Gastroesophageal sphincter (tissue), 4 donors: ENCODE data around the gene NOC3L. TPM values are rescaled to one million over a fixed set of nuclear protein-coding genes. Genes with fewer than 3 reads are reported as not detected.
A peak's percentile ranks its signal among the peaks of the same experiment; 100 is the strongest.

Source experiments
- ATAC-seq: fragments of 150-250 bp; one replicate; pipeline ENCODE4 v1.9.1; 2016; ENCODE audit warnings: mild to moderate bottlenecking, moderate library complexity
- H3K27ac ChIP-seq, 4 donors: fragments of 200-600 bp; sonication (generic) in 3 of 4; 1 replicate in 3 of 4; 2 replicates in 1 of 4; pipeline ENCODE4 v1.5.1; 2016 to 2019
- H3K27me3 ChIP-seq: fragments of 200-600 bp; sonication (generic); one replicate; pipeline ENCODE4 v1.5.1; 2019
- H3K36me3 ChIP-seq, 2 donors: fragments of 200-600 bp; sonication (generic); one replicate each; pipeline ENCODE4 v1.5.1; 2019; ENCODE audit warnings: control low read depth in 1 of 2
- H3K4me1 ChIP-seq, 3 donors: fragments of 200-600 bp; sonication (generic); 1 replicate in 2 of 3; 2 replicates in 1 of 3; pipeline ENCODE4 v1.5.1; 2016 to 2019; ENCODE audit warnings: control low read depth in 2 of 3
- H3K4me3 ChIP-seq, 2 donors: fragments of 200-600 bp; sonication (generic); one replicate each; pipeline ENCODE4 v1.5.1; 2019; ENCODE audit warnings: mild to moderate bottlenecking in 1 of 2, moderate library complexity in 1 of 2
- H3K9me3 ChIP-seq, 3 donors: fragments of 200-600 bp; sonication (generic); one replicate each; pipeline ENCODE4 v1.5.1; 2017 to 2019; ENCODE audit warnings: control low read depth in 2 of 3
- CTCF ChIP-seq, 4 experiments: fragments of 200-600 bp in 2 of 4; fragments of 450-650 bp in 2 of 4; sonication (generic) in 1 of 4; IDR thresholded peaks; one replicate each; pipeline ENCODE4 v1.5.1; 2017 to 2019; ENCODE audit warnings: antibody characterized with exemption in 4 of 4, mild to moderate bottlenecking in 2 of 4, moderate library complexity in 2 of 4
- EP300 ChIP-seq: sonication (generic); formaldehyde crosslinking; IDR thresholded peaks from one replicate; pipeline ENCODE4 v1.6.1; 2017; ENCODE audit warnings: antibody characterized with exemption, mild to moderate bottlenecking
- POLR2A ChIP-seq, 2 donors: fragments of 450-650 bp; IDR thresholded peaks; one replicate each; pipeline ENCODE4 v1.6.1; 2017; ENCODE audit warnings: antibody characterized with exemption in 2 of 2, mild to moderate bottlenecking in 2 of 2, moderate library complexity in 1 of 2
- POLR2AphosphoS5 ChIP-seq: sonication (generic); formaldehyde crosslinking; IDR thresholded peaks from one replicate; pipeline ENCODE4 v1.6.1; 2017; ENCODE audit warnings: antibody characterized with exemption
- WGBS, 2 donors: methylation state at CpG; one replicate each; pipeline ENCODE4 v1.1.5; 2018; ENCODE audit warnings: low coverage in 1 of 2; 5-methylcytosine and 5-hydroxymethylcytosine counted together
- total RNA-seq, 4 donors: library from RNA; depleted of rRNA; stranded (reverse); fragments of >200 nt; gene quantifications; one replicate each; pipeline ENCODE4 v1.1.0, GENCODE V29; 2016

NOC3L gene
- total RNA-seq: 10 to 100 TPM; 19.4 to 31.0 (median 24.5) TPM

- WGBS, 2 donors: 0 to 1% methylated on average over 13 to 21 of the region's 55 CpGs
- peak; percentile 98 for ATAC-seq
- Histone ChIP-seq H3K27ac (peak within 1 kb of the TSS; percentile 17 to 86 (median 82)), H3K4me3 (peak within 1 kb of the TSS; percentile 48 to 75), H3K27me3 (no peaks in the 10 kb centered on the region), H3K4me1 (peaks cover 0 to 25% (median 4%) of the 10 kb centered on the region in 3 donors), H3K36me3 (peaks cover 0 to 31% of the 10 kb centered on the region in 2 donors), H3K9me3 (no peaks in the 10 kb centered on the region)
- TF ChIP-seq POLR2A (IDR thresholded peaks at IDR 0.05) (peak in 1 of 2 donors; percentile 20), POLR2AphosphoS5 (peak; percentile 78), CTCF (IDR thresholded peaks at IDR 0.05) (peak; percentile 88 to 95 (median 92)), EP300 (no peak)
Measured at GRCh38 chr10:94362360-94363250, at the start of gene NOC3L. Gene NOC3L (minus strand): TSS chr10:94362939. CDS start chr10:94362838, 101 bp downstream.

GRCh38 chr10:94412449-94412848, 49.7 kb upstream of the NOC3L start:
- peaks cover 0 to 47% (median 4%) of the 10 kb centered on the region in 3 donors for H3K4me1 ChIP-seq
- no peak for ATAC-seq
- H3K4me3 ChIP-seq: no peak overlapping the region
- no peaks in the 10 kb centered on the region for H3K36me3 ChIP-seq
- no peak overlapping the region for H3K27ac ChIP-seq
- H3K9me3 ChIP-seq: no peaks in the 10 kb centered on the region
- TF ChIP-seq EP300 (no peak), POLR2AphosphoS5 (no peak), CTCF (IDR thresholded peaks at IDR 0.05) (no peak)
- 34 to 37% methylated on average over 3 of the region's 3 CpGs for WGBS, 2 donors
- no peaks in the 10 kb centered on the region for H3K27me3 ChIP-seq

- no peak for ATAC-seq
- Histone ChIP-seq H3K4me1 (peaks cover 0 to 40% (median 4%) of the 10 kb centered on the region in 3 donors), H3K36me3 (no peaks in the 10 kb centered on the region), H3K27me3 (no peaks in the 10 kb centered on the region), H3K4me3 (no peak overlapping the region), H3K9me3 (no peaks in the 10 kb centered on the region), H3K27ac (no peak overlapping the region)
- 94 to 100% methylated on average over 2 to 3 of the region's 3 CpGs for whole genome bisulfite sequencing, 2 donors
- TF ChIP-seq EP300 (no peak), CTCF (IDR thresholded peaks at IDR 0.05) (no peak), POLR2AphosphoS5 (no peak), POLR2A (IDR thresholded peaks at IDR 0.05) (no peak)
Measured at GRCh38 chr10:94411304-94411703, 48.6 kb upstream of the NOC3L start.

GRCh38 chr10:94409021-94409657, 46.4 kb upstream of the NOC3L start:
- Histone ChIP-seq H3K9me3 (no peaks in the 10 kb centered on the region), H3K27me3 (no peaks in the 10 kb centered on the region), H3K36me3 (no peaks in the 10 kb centered on the region), H3K27ac (no peak overlapping the region), H3K4me3 (no peak overlapping the region), H3K4me1 (peaks cover 4 to 58% (median 6%) of the 10 kb centered on the region in 3 donors)
- TF ChIP-seq POLR2A (IDR thresholded peaks at IDR 0.05): no peak
- ATAC-seq: no peak
- 58 to 70% methylated on average over 5 of the region's 7 CpGs for WGBS, 2 donors

GRCh38 chr10:94407668-94408067, 44.9 kb upstream of the NOC3L start:
- ATAC-seq: no peak
- H3K4me3 ChIP-seq: no peak overlapping the region
- WGBS, 2 donors: 75 to 80% methylated on average over 2 to 3 of the region's 3 CpGs
- H3K9me3 ChIP-seq: no peaks in the 10 kb centered on the region
- H3K36me3 ChIP-seq: no peaks in the 10 kb centered on the region
- H3K27me3 ChIP-seq: no peaks in the 10 kb centered on the region
- H3K4me1 ChIP-seq: peaks cover 0 to 47% (median 7%) of the 10 kb centered on the region in 3 donors
- no peak overlapping the region for H3K27ac ChIP-seq
- TF ChIP-seq POLR2AphosphoS5: no peak
- TF ChIP-seq CTCF (IDR thresholded peaks at IDR 0.05): no peak
- no peak for TF ChIP-seq POLR2A (IDR thresholded peaks at IDR 0.05)
- TF ChIP-seq EP300: no peak
